Sigmoid colon (tissue), 4 donors: ENCODE results near the gene ALDH16A1.

Source experiments
- EP300 ChIP-seq, 4 donors: sonication (generic); formaldehyde crosslinking; IDR thresholded peaks; one replicate each; pipeline ENCODE4 v1.6.1; 2017; ENCODE audit warnings: antibody characterized with exemption in 4 of 4
- POLR2A ChIP-seq, 2 donors: fragments of 450-650 bp; IDR thresholded peaks; one replicate each; pipeline ENCODE4 v1.6.1; 2016; ENCODE audit warnings: antibody characterized with exemption in 2 of 2, mild to moderate bottlenecking in 2 of 2, moderate library complexity in 2 of 2
- TF ChIP-seq, protein P1 (sequence below), 4 experiments: fragments of 450-650 bp in 3 of 4; fragments of 200-600 bp in 1 of 4; IDR thresholded peaks; one replicate each; pipeline ENCODE4 v1.5.1; 2016 to 2019; ENCODE audit warnings: antibody characterized with exemption in 4 of 4, mild to moderate bottlenecking in 3 of 4, moderate library complexity in 2 of 4

GRCh38 chr19:49440439-49441209 lies 12.4 kb upstream of the ALDH16A1 start:
- TF ChIP-seq, protein P1, sequence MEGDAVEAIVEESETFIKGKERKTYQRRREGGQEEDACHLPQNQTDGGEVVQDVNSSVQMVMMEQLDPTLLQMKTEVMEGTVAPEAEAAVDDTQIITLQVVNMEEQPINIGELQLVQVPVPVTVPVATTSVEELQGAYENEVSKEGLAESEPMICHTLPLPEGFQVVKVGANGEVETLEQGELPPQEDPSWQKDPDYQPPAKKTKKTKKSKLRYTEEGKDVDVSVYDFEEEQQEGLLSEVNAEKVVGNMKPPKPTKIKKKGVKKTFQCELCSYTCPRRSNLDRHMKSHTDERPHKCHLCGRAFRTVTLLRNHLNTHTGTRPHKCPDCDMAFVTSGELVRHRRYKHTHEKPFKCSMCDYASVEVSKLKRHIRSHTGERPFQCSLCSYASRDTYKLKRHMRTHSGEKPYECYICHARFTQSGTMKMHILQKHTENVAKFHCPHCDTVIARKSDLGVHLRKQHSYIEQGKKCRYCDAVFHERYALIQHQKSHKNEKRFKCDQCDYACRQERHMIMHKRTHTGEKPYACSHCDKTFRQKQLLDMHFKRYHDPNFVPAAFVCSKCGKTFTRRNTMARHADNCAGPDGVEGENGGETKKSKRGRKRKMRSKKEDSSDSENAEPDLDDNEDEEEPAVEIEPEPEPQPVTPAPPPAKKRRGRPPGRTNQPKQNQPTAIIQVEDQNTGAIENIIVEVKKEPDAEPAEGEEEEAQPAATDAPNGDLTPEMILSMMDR (IDR thresholded peaks at IDR 0.05), result no peak
- no peak for TF ChIP-seq POLR2A (IDR thresholded peaks at IDR 0.05)
- TF ChIP-seq EP300 (IDR thresholded peaks at IDR 0.05), result no peak
